OCI-LY7 (cell line): ENCODE measurements around the gene GNAQ. TPM values are rescaled to one million over a fixed set of nuclear protein-coding genes. Genes with fewer than 3 reads are reported as not detected.
"Not testable (repeated sequence)": the region's sequence is repeated elsewhere in the genome, so short reads cannot be mapped to it uniquely, and the experiment has no call there.

Experiments
- BruUV-seq: library from RNA; stranded (reverse); fragments of 400-500 nt; replicated peaks from 2 replicates; lab custom pipeline; 2021; lab: Mats Ljungman, UMichigan
- CTCF ChIA-PET: fragments of 300-600 bp; sonication (Branson Sonifier 250); formaldehyde crosslinking; loops from one replicate; lab custom pipeline; 2022; ENCODE audit warnings: antibody characterized with exemption; ENCODE audit not compliant: unreplicated experiment; lab: Charles Lee
- POLR2A ChIA-PET: fragments of 300-600 bp; sonication (Branson Sonifier 250); formaldehyde crosslinking; loops from one replicate; lab custom pipeline; 2022; ENCODE audit warnings: antibody characterized with exemption; lab: Charles Lee
- DNase-seq: peaks from one replicate; pipeline ENCODE4 v3.0.0-alpha.2; 2015; ENCODE audit warnings: low spot score
- H2AFZ ChIP-seq: fragments of 200-600 bp; sonication (generic), shearing (Covaris generic); 2 replicates; pipeline ENCODE4 v1.6.1; 2014; ENCODE audit warnings: mild to moderate bottlenecking, antibody characterized with exemption, low read length, moderate library complexity
- H3K27ac ChIP-seq: fragments of 200-600 bp; sonication (generic); 2 replicates; pipeline ENCODE4 v1.5.1; 2014; ENCODE audit warnings: mixed run types, low read depth, mild to moderate bottlenecking, moderate library complexity, low read length, inconsistent platforms; ENCODE audit not compliant: poor library complexity, severe bottlenecking
- H3K36me3 ChIP-seq: fragments of 200-600 bp; sonication (generic); 2 replicates; pipeline ENCODE4 v1.6.1; 2014; ENCODE audit warnings: mild to moderate bottlenecking, antibody characterized with exemption, low read length, moderate library complexity, mixed read lengths; ENCODE audit not compliant: insufficient read depth
- H3K4me1 ChIP-seq: fragments of 200-600 bp; sonication (generic); 2 replicates; pipeline ENCODE4 v1.5.1; 2014; ENCODE audit warnings: mild to moderate bottlenecking, low read length; ENCODE audit not compliant: insufficient read depth, poor library complexity, severe bottlenecking
- H3K4me2 ChIP-seq: fragments of 200-600 bp; sonication (generic); 2 replicates; pipeline ENCODE4 v1.6.1; 2014; ENCODE audit warnings: mild to moderate bottlenecking, low read length
- H3K4me3 ChIP-seq: fragments of 200-600 bp; sonication (generic); 2 replicates; pipeline ENCODE4 v1.5.1; 2014; ENCODE audit warnings: mild to moderate bottlenecking, low read depth, low read length; ENCODE audit not compliant: poor library complexity, severe bottlenecking
- H3K79me2 ChIP-seq: fragments of 200-600 bp; sonication (generic); 2 replicates; pipeline ENCODE4 v1.6.1; 2016; ENCODE audit warnings: low read depth, mild to moderate bottlenecking, low read length, moderate library complexity, mixed read lengths; ENCODE audit not compliant: insufficient read depth
- H3K9me2 ChIP-seq: fragments of 200-600 bp; sonication (generic); 2 replicates; pipeline ENCODE4 v1.6.1; 2016; ENCODE audit warnings: mild to moderate bottlenecking, low read length, mixed read lengths; ENCODE audit not compliant: insufficient read depth
- H3K9me3 ChIP-seq: fragments of 200-600 bp; sonication (generic); 2 replicates; pipeline ENCODE4 v1.6.1; 2014; ENCODE audit warnings: mild to moderate bottlenecking, mixed run types, low read length, mixed read lengths
- H4K20me1 ChIP-seq: fragments of 200-600 bp; sonication (generic); 2 replicates; pipeline ENCODE4 v1.6.1; 2014; ENCODE audit warnings: mild to moderate bottlenecking, antibody characterized with exemption, low read length, moderate library complexity, mixed read lengths; ENCODE audit not compliant: insufficient read depth
- CTCF ChIP-seq: fragments of 200-600 bp; sonication (generic); conservative IDR thresholded peaks from 2 replicates; pipeline ENCODE4 v1.5.1; 2014; ENCODE audit warnings: mild to moderate bottlenecking, antibody characterized with exemption, low read length, moderate library complexity, mixed read lengths
- EZH2phosphoT487 ChIP-seq: fragments of 200-600 bp; sonication (generic); IDR thresholded peaks from 2 replicates; pipeline ENCODE4 v1.6.1; 2018; ENCODE audit warnings: low read depth, borderline replicate concordance, mild to moderate bottlenecking, mixed run types, antibody characterized with exemption, low read length, moderate library complexity, mixed read lengths
- intact Hi-C: fragments of 100-400 bp; cut with micrococcal nuclease; formaldehyde crosslinking; loops from one replicate; pipeline ENCODE4 v1.10.0; 2022; ENCODE audit not compliant: unreplicated experiment
- total RNA-seq, 2 experiments: library from RNA; depleted of rRNA in 1 of 2; stranded (reverse); fragments of >200 nt in 1 of 2; shearing (Covaris generic) in 1 of 2; gene quantifications; 2 replicates each; pipeline ENCODE4 v1.2.3, GENCODE V29; 2014 to 2022

GNAQ gene
- total RNA-seq, 2 experiments from 2014 or later, result not detected

DNA sequence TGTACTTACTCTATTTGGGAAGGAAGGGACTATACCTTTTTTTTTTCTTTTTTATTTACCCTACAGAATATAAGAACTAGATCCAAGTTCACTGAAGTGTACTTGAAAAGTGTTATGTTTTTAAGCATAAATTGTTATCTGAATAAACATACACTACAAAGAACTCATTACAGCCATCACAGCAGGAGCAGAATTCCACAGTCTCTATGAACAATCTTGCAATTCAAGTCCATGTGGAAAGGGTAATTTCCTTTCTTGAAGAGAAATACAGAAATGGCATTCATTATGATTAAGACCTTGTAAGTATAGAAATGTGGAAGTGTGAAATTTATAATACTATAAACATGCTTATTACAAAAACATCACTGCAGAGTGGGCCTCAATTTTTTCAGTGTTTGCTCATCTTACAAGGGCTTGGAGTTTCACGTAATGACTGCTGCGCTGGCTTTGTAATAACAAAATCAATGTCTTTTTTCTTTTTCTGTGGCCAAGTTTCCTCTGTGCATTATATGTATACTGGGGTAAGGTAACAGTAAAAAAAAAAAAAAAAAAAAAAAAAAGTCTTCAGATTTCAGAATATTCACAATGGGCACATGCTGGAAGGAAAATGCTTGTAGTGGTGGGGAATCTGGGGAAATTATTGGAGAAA, 306.4 kb downstream of the GNAQ start:
- CTCF ChIA-PET, result no interaction called here
- Histone ChIP-seq H3K36me3 (no peaks in the 10 kb centered on the region), H3K4me3 (no peak overlapping the region), H4K20me1 (no peaks in the 10 kb centered on the region; the same call in 1 of the 2 replicates), H3K4me1 (no peaks in the 10 kb centered on the region), H3K79me2 (no peaks in the 10 kb centered on the region), H3K9me3 (no peaks in the 10 kb centered on the region), H3K4me2 (no peak overlapping the region), H2AFZ (no peak overlapping the region), H3K27ac (no peak overlapping the region), H3K9me2 (no peaks in the 10 kb centered on the region)
- no peak for DNase-seq
- POLR2A ChIA-PET, result no interaction called here
- BruUV-seq, result no TSS peak
- intact Hi-C loops, result no loop called here
- TF ChIP-seq EZH2phosphoT487 (no peak), CTCF (no peak)

DNA sequence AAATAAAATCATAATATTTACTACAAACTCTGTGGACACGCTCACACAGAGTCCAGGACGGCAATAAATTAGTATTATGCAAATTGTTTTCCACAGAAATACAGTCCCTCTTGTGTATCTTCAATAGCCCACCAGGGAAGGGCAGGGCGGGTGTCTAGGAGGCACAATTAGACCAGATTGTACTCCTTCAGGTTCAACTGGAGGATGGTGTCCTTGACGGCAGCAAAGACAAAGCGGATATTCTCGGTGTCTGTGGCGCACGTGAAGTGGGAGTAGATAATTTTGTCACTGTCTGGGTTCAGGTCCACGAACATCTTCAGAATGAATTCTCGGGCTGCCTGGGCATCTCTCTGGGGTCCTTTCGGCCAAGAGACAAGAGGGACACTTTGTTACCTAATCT, 310.5 kb downstream of the GNAQ start:
- H3K9me2 ChIP-seq, H2AFZ ChIP-seq, intact Hi-C loops, H4K20me1 ChIP-seq, H3K4me2 ChIP-seq, H3K4me3 ChIP-seq, H3K4me1 ChIP-seq, BruUV-seq, H3K27ac ChIP-seq, H3K79me2 ChIP-seq, H3K9me3 ChIP-seq, CTCF ChIA-PET, POLR2A ChIA-PET, DNase-seq, H3K36me3 ChIP-seq: not testable (repeated sequence)

- Histone ChIP-seq H4K20me1 (no peaks in the 10 kb centered on the region), H2AFZ (no peak overlapping the region), H3K36me3 (no peaks in the 10 kb centered on the region), H3K4me2 (no peak overlapping the region), H3K9me3 (no peaks in the 10 kb centered on the region), H3K27ac (no peak overlapping the region), H3K4me1 (no peaks in the 10 kb centered on the region), H3K9me2 (no peaks in the 10 kb centered on the region), H3K4me3 (no peak overlapping the region), H3K79me2 (no peaks in the 10 kb centered on the region)
- ChIA-PET CTCF (no interaction called here), POLR2A (interaction anchor here (0.6 kb wide), 2 partner anchors 11 to 31 kb away, joined by 3 to 4 read pairs; no protein-coding TSS in a partner anchor)
- intact Hi-C loops, result no loop called here
- no peak for DNase-seq
- BruUV-seq, result no TSS peak
- TF ChIP-seq CTCF, result no peak
- no peak for TF ChIP-seq EZH2phosphoT487
Measured at GRCh38 chr9:77719321-77719720, 312.3 kb downstream of the GNAQ start.

DNA sequence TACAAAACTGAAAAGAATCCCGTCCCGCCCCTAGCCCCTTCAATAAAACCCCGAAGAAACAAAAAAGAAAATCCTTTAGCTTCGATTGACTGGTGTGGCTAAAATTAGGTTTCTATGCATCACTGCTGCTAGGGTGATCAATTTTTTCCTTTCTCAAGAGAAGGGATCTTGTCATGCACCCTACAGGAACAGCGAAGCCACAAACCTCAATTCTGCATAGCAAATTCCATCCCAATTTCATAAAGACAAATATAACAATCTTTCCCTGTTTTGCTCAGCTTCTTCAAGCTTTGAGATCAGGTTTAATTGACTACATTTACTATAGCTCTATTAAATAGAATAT, 313.3 kb downstream of the GNAQ start:
- CTCF ChIA-PET, H3K36me3 ChIP-seq, BruUV-seq, H3K4me2 ChIP-seq, H4K20me1 ChIP-seq, H3K4me1 ChIP-seq, H3K9me3 ChIP-seq, intact Hi-C loops, H3K4me3 ChIP-seq, H2AFZ ChIP-seq, H3K9me2 ChIP-seq, POLR2A ChIA-PET, DNase-seq, H3K79me2 ChIP-seq, H3K27ac ChIP-seq: not testable (repeated sequence)

GRCh38 chr9:77717608-77718297, 313.9 kb downstream of the GNAQ start:
- intact Hi-C loops, H3K79me2 ChIP-seq, CTCF ChIA-PET, H3K27ac ChIP-seq, H3K9me3 ChIP-seq, H3K4me2 ChIP-seq, H2AFZ ChIP-seq, H3K9me2 ChIP-seq, BruUV-seq, POLR2A ChIA-PET, DNase-seq, H3K36me3 ChIP-seq, H4K20me1 ChIP-seq, H3K4me1 ChIP-seq, H3K4me3 ChIP-seq: not testable (repeated sequence)
